Left lung (tissue), 10 donors: Measurements from ENCODE around the gene C1QTNF1. TPM values are rescaled to one million over a fixed set of nuclear protein-coding genes. Genes with fewer than 3 reads are reported as not detected.

Experiments used
- ATAC-seq: fragments of 200-7000 bp; cut with Tn5 transposase; one replicate; pipeline ENCODE4 v1.9.1; 2020; ENCODE audit warnings: moderate library complexity
- DNase-seq, 4 donors: peaks; one replicate each; pipeline ENCODE4 v3.0.0-alpha.2; 2013 to 2020
- H3K27ac ChIP-seq, 2 donors: fragments of 200-600 bp; sonication (generic) in 1 of 2; one replicate each; pipeline versions ENCODE4 v1.5.0 to v1.8.0; 2020 to 2021
- H3K27me3 ChIP-seq, 2 donors: fragments of 200-600 bp; sonication (generic) in 1 of 2; one replicate each; pipeline versions ENCODE4 v1.5.0 to v1.8.0; 2020 to 2021
- H3K36me3 ChIP-seq, 2 donors: fragments of 200-600 bp; sonication (generic) in 1 of 2; one replicate each; pipeline versions ENCODE4 v1.5.0 to v1.8.0; 2020 to 2021
- H3K4me1 ChIP-seq, 2 donors: fragments of 200-600 bp; one replicate each; pipeline ENCODE4 v1.8.0; 2021
- H3K4me3 ChIP-seq, 2 donors: fragments of 200-600 bp; sonication (generic) in 1 of 2; one replicate each; pipeline versions ENCODE4 v1.5.0 to v1.8.0; 2020 to 2021; ENCODE audit warnings: mild to moderate bottlenecking in 1 of 2
- H3K9me3 ChIP-seq, 2 donors: fragments of 200-600 bp; sonication (generic) in 1 of 2; one replicate each; pipeline versions ENCODE4 v1.5.0 to v1.8.0; 2020 to 2021
- intact Hi-C, 2 donors: fragments of 100-400 bp; cut with DNase I; formaldehyde crosslinking; loops; one replicate each; pipeline versions ENCODE4 v1.11.2 to v1.14.2; 2022
- polyA plus RNA-seq, 6 donors: library from polyadenylated mRNA; unstranded; fragments of 120-200 nt; gene quantifications; one replicate each; pipeline ENCODE4 v1.2.1, GENCODE V29; 2013; ENCODE audit not compliant: insufficient read length in 6 of 6
- total RNA-seq, 2 donors: library from RNA; stranded (reverse); fragmentation: NEBNext Ultra II Directional; extraction: Animal tissue kit (Norgen Biotek cat#: 25700); gene quantifications; one replicate each; pipeline ENCODE4 v1.2.1, GENCODE V29; 2021
- TF ChIP-seq, protein P1 (sequence below), 2 donors: fragments of 200-600 bp; sonication (generic) in 1 of 2; IDR thresholded peaks; one replicate each; pipeline versions ENCODE4 v1.5.0 to v1.8.0; 2021; ENCODE audit warnings: antibody characterized with exemption in 2 of 2
- donor health status: DM: no; HTN: yes; CAD: no.
- donor health status: DM: no; HTN: no; CAD: no.

The C1QTNF1 gene
- total and polyA plus RNA-seq, 8 donors, result 1.4 to 31.4 (median 2.2) TPM

DNA sequence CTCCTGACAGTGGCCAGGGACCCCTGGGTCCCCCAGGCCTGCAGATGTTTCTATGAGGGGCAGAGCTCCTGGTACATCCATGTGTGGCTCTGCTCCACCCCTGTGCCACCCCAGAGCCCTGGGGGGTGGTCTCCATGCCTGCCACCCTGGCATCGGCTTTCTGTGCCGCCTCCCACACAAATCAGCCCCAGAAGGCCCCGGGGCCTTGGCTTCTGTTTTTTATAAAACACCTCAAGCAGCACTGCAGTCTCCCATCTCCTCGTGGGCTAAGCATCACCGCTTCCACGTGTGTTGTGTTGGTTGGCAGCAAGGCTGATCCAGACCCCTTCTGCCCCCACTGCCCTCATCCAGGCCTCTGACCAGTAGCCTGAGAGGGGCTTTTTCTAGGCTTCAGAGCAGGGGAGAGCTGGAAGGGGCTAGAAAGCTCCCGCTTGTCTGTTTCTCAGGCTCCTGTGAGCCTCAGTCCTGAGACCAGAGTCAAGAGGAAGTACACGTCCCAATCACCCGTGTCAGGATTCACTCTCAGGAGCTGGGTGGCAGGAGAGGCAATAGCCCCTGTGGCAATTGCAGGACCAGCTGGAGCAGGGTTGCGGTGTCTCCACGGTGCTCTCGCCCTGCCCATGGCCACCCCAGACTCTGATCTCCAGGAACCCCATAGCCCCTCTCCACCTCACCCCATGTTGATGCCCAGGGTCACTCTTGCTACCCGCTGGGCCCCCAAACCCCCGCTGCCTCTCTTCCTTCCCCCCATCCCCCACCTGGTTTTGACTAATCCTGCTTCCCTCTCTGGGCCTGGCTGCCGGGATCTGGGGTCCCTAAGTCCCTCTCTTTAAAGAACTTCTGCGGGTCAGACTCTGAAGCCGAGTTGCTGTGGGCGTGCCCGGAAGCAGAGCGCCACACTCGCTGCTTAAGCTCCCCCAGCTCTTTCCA is 25.1 kb downstream of the C1QTNF1 start:
- Histone ChIP-seq H3K4me1 (peaks cover 0 to 8% of the 10 kb centered on the region in 2 donors), H3K9me3 (peaks cover 0 to under 1% of the 10 kb centered on the region in 2 donors), H3K36me3 (no peaks in the 10 kb centered on the region), H3K27me3 (no peaks in the 10 kb centered on the region), H3K27ac (no peak overlapping the region), H3K4me3 (no peak overlapping the region)
- DNase-seq (no peak), ATAC-seq (no peak)
- intact Hi-C loops, result no loop called here
- TF ChIP-seq, protein P1, sequence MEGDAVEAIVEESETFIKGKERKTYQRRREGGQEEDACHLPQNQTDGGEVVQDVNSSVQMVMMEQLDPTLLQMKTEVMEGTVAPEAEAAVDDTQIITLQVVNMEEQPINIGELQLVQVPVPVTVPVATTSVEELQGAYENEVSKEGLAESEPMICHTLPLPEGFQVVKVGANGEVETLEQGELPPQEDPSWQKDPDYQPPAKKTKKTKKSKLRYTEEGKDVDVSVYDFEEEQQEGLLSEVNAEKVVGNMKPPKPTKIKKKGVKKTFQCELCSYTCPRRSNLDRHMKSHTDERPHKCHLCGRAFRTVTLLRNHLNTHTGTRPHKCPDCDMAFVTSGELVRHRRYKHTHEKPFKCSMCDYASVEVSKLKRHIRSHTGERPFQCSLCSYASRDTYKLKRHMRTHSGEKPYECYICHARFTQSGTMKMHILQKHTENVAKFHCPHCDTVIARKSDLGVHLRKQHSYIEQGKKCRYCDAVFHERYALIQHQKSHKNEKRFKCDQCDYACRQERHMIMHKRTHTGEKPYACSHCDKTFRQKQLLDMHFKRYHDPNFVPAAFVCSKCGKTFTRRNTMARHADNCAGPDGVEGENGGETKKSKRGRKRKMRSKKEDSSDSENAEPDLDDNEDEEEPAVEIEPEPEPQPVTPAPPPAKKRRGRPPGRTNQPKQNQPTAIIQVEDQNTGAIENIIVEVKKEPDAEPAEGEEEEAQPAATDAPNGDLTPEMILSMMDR (IDR thresholded peaks at IDR 0.05), result no peak

DNA sequence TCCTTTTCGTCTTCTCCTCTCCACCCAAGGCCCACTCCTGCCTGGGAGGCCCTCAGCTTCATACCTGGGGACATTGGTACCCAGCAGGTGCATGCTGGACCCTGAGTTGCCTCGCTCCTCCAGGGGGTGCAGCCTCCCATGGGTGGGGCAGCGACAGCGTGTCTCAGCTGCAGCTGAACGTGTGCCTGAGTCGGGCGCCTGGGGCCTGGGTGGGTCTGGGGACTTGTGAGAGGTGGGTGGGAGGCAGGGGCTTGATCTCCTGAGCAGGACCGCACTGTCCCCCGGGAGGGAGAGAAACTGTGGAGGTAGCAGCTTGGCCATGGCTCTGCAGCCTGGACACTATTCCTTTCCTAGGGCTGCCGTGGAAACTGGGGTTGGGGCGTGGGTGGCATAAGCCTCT is 25.9 kb downstream of the C1QTNF1 start:
- intact Hi-C loops, result no loop called here
- DNase-seq (no peak), ATAC-seq (no peak)
- peaks cover 0 to 3% of the 10 kb centered on the region in 2 donors for H3K9me3 ChIP-seq
- H3K27me3 ChIP-seq, result no peaks in the 10 kb centered on the region
- H3K36me3 ChIP-seq, result no peaks in the 10 kb centered on the region
- TF ChIP-seq, protein P1 (IDR thresholded peaks at IDR 0.05), result no peak
- no peak overlapping the region for H3K4me3 ChIP-seq
- H3K4me1 ChIP-seq, result peaks cover 0 to 8% of the 10 kb centered on the region in 2 donors
- H3K27ac ChIP-seq, result no peak overlapping the region

DNA sequence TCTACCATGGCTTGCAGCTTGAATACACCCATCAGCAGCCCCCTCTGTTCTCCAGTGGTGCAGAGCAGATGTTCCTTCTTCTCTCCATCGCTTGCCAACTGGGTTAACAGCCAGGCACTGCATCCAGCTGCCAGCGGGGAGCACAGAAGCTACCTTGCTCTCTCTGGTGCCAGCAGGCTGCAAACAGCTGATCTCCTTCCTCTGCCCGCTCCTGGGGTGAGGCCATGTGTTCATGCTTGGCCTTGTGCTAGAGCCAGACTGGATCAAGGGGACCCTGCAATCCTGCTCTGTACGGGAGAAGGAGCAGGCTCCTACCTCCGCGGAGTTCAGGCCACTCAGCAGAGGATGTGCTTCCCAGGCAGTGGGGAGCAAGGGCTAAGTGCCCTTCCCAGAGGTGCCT is 26.6 kb downstream of the C1QTNF1 start:
- intact Hi-C loops, result no loop called here
- Histone ChIP-seq H3K4me3 (no peak overlapping the region), H3K4me1 (peaks cover 0 to 7% of the 10 kb centered on the region in 2 donors), H3K27me3 (no peaks in the 10 kb centered on the region), H3K36me3 (no peaks in the 10 kb centered on the region), H3K9me3 (peaks cover 0 to 3% of the 10 kb centered on the region in 2 donors), H3K27ac (no peak overlapping the region)
- ATAC-seq (no peak), DNase-seq (no peak)
- TF ChIP-seq, protein P1 (IDR thresholded peaks at IDR 0.05), result no peak

DNA sequence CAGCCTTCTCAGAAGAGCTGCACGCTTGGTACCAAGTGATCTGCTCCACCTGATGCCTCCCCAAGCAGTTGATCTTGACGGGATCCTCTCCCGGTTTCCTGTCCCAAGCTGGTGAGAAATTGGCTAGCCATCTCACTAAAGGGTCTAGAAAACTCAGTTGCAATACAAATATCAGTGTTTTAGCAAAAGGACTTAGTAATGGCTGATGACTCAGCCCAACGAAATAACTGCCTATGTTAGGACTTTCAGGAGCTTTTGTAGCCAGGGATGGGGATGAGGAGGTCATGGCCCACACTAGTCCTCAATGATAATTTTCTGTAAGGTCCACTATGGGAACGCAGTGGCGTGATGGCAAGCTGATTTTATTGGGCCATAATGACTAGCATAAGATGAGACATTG is 27.3 kb downstream of the C1QTNF1 start:
- TF ChIP-seq, protein P1 (IDR thresholded peaks at IDR 0.05), result no peak
- no peak for DNase-seq
- Histone ChIP-seq H3K9me3 (peaks cover 0 to 3% of the 10 kb centered on the region in 2 donors), H3K4me3 (no peak overlapping the region), H3K27ac (no peak overlapping the region), H3K27me3 (no peaks in the 10 kb centered on the region), H3K36me3 (no peaks in the 10 kb centered on the region), H3K4me1 (no peaks in the 10 kb centered on the region)
- intact Hi-C loops, result no loop called here
- ATAC-seq, result no peak

DNA sequence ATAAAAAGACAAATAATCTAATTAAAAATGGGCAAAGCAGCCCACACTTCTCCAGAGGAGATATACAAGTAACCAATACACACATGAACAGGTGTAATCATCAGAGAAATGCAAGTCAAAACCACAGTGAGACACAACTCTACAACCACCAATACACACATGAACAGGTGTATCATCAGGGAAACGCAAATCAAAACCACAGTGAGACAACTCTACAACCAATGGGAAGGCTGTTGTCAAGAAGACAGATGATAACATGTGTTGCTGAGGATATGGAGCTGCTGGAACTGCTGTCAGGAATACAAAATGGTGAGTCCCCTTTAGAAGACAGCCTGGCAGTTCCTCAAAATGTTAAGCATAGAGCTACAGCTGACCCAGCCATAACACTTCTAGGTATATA is 28.2 kb downstream of the C1QTNF1 start:
- Histone ChIP-seq H3K4me1 (no peaks in the 10 kb centered on the region), H3K36me3 (no peaks in the 10 kb centered on the region), H3K9me3 (peaks cover 0 to 3% of the 10 kb centered on the region in 2 donors), H3K4me3 (no peak overlapping the region), H3K27ac (no peak overlapping the region), H3K27me3 (no peaks in the 10 kb centered on the region)
- intact Hi-C loops, result no loop called here
- ATAC-seq, result no peak
- no peak for DNase-seq
- TF ChIP-seq, protein P1 (IDR thresholded peaks at IDR 0.05), result no peak
